Measurements from ENCODE around the gene LRRC59.
"Not testable (repeated sequence)": the region's sequence is repeated elsewhere in the genome, so short reads cannot be mapped to it uniquely, and the experiment has no call there.

LRRC59 gene

GRCh38 chr17:50347117-50347893 is 50.0 kb downstream of the LRRC59 start:
- no peak for DNase-seq (ENCODE audit: low read depth)

DNA sequence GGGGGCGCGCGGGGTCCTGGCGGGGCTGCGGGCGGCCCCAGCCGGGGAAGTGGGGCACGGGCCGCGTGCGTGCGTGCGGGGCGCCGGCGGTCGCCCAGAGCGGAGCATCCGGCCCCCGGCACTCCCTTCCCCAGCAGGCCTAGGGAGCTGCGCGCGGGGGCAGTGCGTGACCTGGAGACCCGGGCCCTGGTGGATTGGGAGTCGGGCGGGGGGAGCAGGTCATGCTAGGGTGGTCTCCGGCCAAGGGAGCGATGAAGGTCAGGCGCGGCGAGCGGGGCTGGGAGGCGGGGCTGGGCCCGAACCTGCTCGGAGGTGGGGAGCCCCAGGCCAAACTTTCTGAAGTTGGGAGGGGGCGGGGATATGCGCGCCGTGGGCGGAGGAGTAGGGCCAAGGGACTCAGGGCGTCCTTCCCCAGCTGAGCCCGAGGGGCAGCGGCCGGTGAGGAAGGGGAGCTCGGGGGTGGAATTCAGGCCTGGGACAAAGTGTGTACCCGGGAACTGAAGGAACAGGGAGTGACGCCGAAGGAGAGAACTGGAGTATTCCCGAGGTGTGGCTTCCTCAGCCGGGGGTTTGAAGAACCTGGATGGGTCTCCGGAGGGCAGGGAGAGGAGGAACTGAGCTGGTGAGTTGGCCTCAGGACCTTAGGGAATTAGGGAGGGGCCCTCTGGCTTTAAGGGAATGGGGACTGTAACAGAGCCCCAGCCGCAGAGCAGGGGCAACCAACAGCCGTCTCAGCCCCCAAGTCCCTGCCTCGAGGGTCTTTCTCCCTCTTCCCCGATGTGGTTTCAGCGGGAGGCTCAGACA is 50.8 kb downstream of the LRRC59 start:
- no peak for DNase-seq (ENCODE audit: low read depth)

DNA sequence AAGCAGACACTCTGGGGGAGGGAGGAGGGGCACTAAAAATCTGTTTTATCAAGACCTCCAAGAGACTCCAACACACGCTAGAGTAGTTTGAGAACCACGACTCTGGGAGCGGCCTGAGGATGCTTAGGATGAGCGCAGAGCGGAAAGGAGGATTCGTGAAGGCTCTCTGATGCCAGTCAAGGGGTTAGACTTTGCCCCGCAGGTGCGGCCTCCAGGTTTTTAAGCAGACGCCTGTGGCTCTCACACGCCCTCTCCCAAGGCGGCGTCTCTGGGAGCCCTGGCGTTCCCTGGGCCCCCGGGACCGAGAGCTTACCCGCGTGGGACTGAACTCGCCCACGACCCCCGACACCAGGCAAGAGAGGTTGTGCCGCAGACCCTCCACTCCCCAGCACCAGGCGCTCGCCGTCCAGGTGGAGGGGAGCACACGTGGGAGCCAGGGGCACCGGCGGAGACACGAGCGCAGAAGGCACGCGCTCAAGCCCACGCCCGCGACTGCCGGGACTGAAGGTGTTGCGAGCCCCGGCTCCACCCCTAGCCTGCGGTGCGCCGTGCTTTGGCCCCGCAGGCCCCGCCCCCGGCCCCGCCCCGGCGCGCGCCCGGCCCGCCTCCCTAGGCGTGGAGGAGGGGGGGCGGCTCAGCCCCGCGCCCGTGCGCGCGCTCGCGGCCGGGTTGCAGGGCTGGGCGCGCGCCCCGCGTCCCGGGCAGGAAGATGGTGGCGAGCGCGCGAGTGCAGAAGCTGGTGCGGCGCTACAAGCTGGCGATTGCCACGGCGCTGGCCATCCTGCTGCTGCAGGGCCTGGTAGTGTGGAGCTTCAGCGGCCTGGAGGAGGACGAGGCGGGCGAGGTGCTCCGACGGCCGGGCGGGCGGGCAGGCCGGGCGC is 51.7 kb downstream of the LRRC59 start, which contains the start of gene XYLT2:
Gene XYLT2 (plus strand): TSS at position 695 of the 881 bp plus-strand sequence. CDS start 15 bp downstream, at position 710.
- peak; percentile 75 for DNase-seq (ENCODE audit: low read depth)

DNA sequence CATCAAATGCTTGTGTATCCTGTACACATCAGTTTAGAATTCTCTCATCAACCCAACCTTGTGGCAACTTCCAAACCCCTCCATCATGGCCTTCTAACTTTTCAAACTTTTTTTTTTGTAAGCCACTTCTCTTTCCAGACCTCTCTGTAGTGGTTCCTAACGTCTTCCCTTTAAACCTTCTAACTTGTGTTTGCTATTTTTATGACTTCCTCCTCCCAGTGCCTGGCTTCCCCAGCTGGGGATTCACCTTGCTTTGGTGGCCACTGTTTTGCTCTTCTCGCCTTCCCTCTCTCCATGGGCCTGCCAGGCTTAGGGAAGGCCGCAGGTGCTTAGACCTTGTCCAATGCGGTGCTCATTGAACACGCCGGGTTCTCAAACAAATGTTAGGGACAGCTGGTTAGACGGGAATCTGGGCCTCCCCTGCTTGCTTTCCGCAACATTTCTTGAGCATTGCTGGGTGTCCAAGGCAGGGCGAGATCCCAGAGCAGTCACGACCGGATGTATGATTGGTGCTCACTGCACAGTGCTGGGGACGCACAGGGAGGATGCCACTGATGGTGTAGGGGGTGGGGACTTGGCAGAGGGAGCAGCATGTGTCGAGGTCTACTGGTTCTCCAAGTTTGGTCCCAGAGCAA is 52.5 kb downstream of the LRRC59 start:
- DNase-seq (ENCODE audit: low read depth), result no peak

DNA sequence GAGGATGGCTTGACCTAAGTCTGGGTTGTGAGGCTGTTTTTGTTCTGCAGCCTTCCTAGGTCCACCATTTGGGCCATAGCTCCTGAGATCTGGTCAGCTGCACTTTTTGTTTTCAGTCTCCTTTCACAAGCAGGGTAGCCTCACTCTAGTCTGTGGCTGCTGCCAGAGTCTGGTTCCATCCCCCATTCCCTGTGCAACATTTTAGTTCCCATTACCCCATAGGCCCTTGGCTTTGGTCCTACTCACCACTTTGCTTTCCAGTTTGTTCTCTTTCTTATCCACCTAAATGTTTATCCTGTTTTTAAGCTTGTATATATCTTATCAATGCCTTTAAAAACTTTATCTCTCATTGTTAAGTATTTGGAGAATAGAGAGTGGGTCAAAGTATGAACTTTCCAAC is 57.9 kb downstream of the LRRC59 start:
- no peak for DNase-seq (ENCODE audit: low read depth)

DNA sequence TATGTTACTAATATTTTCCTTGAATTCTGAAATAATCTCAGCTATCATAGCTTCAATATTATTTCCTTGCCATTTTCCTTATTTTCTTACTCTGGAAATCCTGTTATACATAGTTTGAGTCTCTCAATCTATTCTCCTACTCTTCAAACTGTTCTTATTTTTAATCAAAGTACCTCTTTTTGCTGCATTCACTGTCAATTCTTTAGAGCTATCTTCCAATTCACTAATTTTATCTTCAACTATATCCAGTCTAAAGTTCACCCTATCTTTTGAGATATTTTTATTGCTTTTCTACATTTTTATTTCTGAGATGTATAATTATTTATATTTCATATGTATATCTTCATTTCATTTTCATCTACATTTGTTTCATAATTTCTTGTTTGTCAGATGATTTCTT is 58.7 kb downstream of the LRRC59 start:
- DNase-seq (ENCODE audit: low read depth), result no peak

GRCh38 chr17:50337956-50338355 is 59.4 kb downstream of the LRRC59 start:
- no peak for DNase-seq (ENCODE audit: low read depth)

- DNase-seq (ENCODE audit: low read depth), result not testable (repeated sequence)
These were observed 63.8 kb downstream of the LRRC59 start for GRCh38 chr17:50333291-50334057.

GRCh38 chr17:50332196-50332595 is 65.1 kb downstream of the LRRC59 start:
- DNase-seq (ENCODE audit: low read depth), result no peak
